ENCODE results near the gene KANK4.

DNA sequence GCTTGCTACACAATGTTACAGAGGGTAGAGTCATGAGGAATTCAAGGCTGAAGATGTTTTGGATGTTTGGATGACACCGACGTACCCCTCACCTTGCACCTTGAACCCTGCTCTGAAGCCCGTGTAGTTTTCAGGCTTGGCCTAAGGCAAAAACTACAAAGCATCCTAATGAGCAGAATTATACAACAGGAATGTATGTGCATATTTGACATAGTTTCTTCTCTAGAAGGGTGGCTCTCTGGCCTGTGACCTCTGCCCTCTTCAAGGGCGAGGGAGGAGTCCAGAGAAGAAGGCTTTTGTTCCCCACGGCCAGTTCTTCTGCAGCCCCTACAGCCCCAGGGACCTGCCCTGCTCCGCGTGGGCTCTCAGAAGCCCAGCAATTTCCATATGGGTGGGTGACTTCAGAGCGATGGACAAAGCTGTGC, 81.3 kb downstream of the KANK4 start:
- TF ChIP-seq, protein P1, sequence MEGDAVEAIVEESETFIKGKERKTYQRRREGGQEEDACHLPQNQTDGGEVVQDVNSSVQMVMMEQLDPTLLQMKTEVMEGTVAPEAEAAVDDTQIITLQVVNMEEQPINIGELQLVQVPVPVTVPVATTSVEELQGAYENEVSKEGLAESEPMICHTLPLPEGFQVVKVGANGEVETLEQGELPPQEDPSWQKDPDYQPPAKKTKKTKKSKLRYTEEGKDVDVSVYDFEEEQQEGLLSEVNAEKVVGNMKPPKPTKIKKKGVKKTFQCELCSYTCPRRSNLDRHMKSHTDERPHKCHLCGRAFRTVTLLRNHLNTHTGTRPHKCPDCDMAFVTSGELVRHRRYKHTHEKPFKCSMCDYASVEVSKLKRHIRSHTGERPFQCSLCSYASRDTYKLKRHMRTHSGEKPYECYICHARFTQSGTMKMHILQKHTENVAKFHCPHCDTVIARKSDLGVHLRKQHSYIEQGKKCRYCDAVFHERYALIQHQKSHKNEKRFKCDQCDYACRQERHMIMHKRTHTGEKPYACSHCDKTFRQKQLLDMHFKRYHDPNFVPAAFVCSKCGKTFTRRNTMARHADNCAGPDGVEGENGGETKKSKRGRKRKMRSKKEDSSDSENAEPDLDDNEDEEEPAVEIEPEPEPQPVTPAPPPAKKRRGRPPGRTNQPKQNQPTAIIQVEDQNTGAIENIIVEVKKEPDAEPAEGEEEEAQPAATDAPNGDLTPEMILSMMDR (IDR thresholded peaks at IDR 0.05): no peak
- no peak for TF ChIP-seq POLR2A (IDR thresholded peaks at IDR 0.05)

Measured in adrenal gland (tissue), 5 donors.